ENCODE measurements around the gene HOXD3. TPM values are rescaled to one million over a fixed set of nuclear protein-coding genes. Genes with fewer than 3 reads are reported as not detected.

The HOXD3 gene
- polyA plus RNA-seq, 2 of the 4 experiments (the other 2 are of a cell fraction) = 0.18 to 0.27 TPM

DNA sequence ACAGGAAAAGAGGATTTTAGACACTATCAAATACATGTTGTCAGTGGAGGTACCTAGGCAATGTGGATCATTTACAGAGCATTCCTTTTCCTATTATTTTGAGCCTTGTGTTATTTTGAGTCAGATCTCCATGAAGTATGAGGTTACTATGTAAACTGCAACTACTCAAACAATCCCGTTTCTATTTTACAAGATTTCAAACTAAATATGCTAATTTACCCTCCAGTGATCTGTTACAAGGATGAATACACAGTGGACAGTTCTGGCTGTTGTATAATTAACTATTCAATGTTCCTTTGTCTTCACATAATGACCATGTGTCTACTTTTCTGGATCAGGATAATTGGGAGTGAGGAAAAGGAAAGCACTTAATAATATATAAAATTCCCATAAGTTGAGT is 35.9 kb downstream of the HOXD3 start (continued):
- TF ChIP-seq SREBF2 (IDR thresholded peaks at IDR 0.05) = no peak
- no peak for TF ChIP-seq ELK1 (IDR thresholded peaks at IDR 0.05; ENCODE audit: low read depth, low read length)
- no peak for TF ChIP-seq ESRRA (IDR thresholded peaks at IDR 0.05; ENCODE audit: borderline replicate concordance, low read length)
- no peak for TF ChIP-seq ZNF302 (CRISPR knock-in tag; IDR thresholded peaks at IDR 0.05)
- no peak for TF ChIP-seq CBX2 (IDR thresholded peaks at IDR 0.05; ENCODE audit: borderline replicate concordance, low read depth)

GRCh38 chr2:176199902-176200301 is 42.8 kb downstream of the HOXD3 start:
- ATAC-seq = no peak
- DNase-seq (ENCODE audit: low read depth in 1 of 2, low spot score in 1 of 2) = no peak
- H3K27ac ChIP-seq = no peak overlapping the region
- TF ChIP-seq NFE2L2 (conservative IDR thresholded peaks at IDR 0.05; ENCODE audit: low read length) = no peak
- no peak overlapping the region for H3K4me3 ChIP-seq
- H3K4me2 ChIP-seq = no peak overlapping the region
- FAIRE-seq = no peak
- ChIA-PET CTCF (interaction anchor here (0.7 to 1.3 kb wide), 4 partner anchors 11 to 1530 kb away, joined by 3 to 5 read pairs (median 3); partner anchors contain the start of gene HOXD1), POLR2A (no interaction called here)
- no peaks in the 10 kb centered on the region for H3K4me1 ChIP-seq
- H3K9me3 ChIP-seq = no peaks in the 10 kb centered on the region

GRCh38 chr2:176200971-176201370 is 43.9 kb downstream of the HOXD3 start:
- no peak overlapping the region for H3K4me3 ChIP-seq
- WGBS (ENCODE audit: missing lambda C conversion rate) = 83% methylated on average over 21 of the region's 21 CpGs
- no peaks in the 10 kb centered on the region for H3K9me3 ChIP-seq
- no peaks in the 10 kb centered on the region for H3K4me1 ChIP-seq
- ATAC-seq = no peak
- no peak overlapping the region for H3K4me2 ChIP-seq
- ChIA-PET POLR2A (no interaction called here), CTCF (no interaction called here)
- FAIRE-seq = no peak
- H3K27ac ChIP-seq = no peak overlapping the region
- no peak for TF ChIP-seq SMC3 (IDR thresholded peaks at IDR 0.05)
- no peak for TF ChIP-seq JUNB (IDR thresholded peaks at IDR 0.05)
- DNase-seq (ENCODE audit: low read depth in 1 of 2, low spot score in 1 of 2) = no peak

GRCh38 chr2:176202491-176202890 is 45.4 kb downstream of the HOXD3 start:
- Histone ChIP-seq H3K4me3 (no peak overlapping the region), H3K27ac (no peak overlapping the region), H3K4me2 (no peak overlapping the region), H3K4me1 (no peaks in the 10 kb centered on the region), H3K9me3 (no peaks in the 10 kb centered on the region)
- ChIA-PET CTCF (interaction anchor here (0.8 to 1.0 kb wide), 3 partner anchors 8 to 96 kb away, joined by 3 to 6 read pairs (median 3); no protein-coding TSS in a partner anchor), POLR2A (no interaction called here)
- ATAC-seq (no peak), DNase-seq (ENCODE audit: low read depth in 1 of 2, low spot score in 1 of 2) (no peak), FAIRE-seq (no peak)
- TF ChIP-seq RNF2 (IDR thresholded peaks at IDR 0.05; ENCODE audit: borderline replicate concordance, low read depth) (no peak), FOSB (CRISPR knock-in tag; IDR thresholded peaks at IDR 0.05) (no peak), EHF (CRISPR knock-in tag; IDR thresholded peaks at IDR 0.05) (no peak), JUNB (IDR thresholded peaks at IDR 0.05) (no peak), RCOR1 (IDR thresholded peaks at IDR 0.05; ENCODE audit: low read depth, low read length) (no peak), HEYL (CRISPR knock-in tag; IDR thresholded peaks at IDR 0.05) (no peak), POLR2AphosphoS2 (conservative IDR thresholded peaks at IDR 0.05; ENCODE audit: low read length) (no peak), RFX5 (IDR thresholded peaks at IDR 0.05) (no peak), HDAC2 (IDR thresholded peaks at IDR 0.05) (no peak), MYC (IDR thresholded peaks at IDR 0.05; ENCODE audit: borderline replicate concordance, low read length) (no peak), PHF8 (IDR thresholded peaks at IDR 0.05; ENCODE audit: borderline replicate concordance, low read depth) (no peak), HMGXB4 (CRISPR knock-in tag; IDR thresholded peaks at IDR 0.05; ENCODE audit: borderline replicate concordance) (no peak)
- WGBS (ENCODE audit: missing lambda C conversion rate) = 22% methylated on average over 7 of the region's 7 CpGs

Measured in A549 (cell line).